Limb (tissue), 2 donors: ENCODE results near the gene PRRX1.

Experiments
- DNase-seq, 2 donors: peaks; one replicate each; pipeline ENCODE4 v3.0.0-alpha.2; 2016; ENCODE audit errors: extremely low spot score in 2 of 2

PRRX1 gene

GRCh38 chr1:170765712-170766330, 101.9 kb downstream of the PRRX1 start:
- peak in 1 of 2 donors; percentile 74 for DNase-seq

GRCh38 chr1:170768929-170769328, 105.0 kb downstream of the PRRX1 start:
- no peak for DNase-seq

- DNase-seq, result no peak
Observed at GRCh38 chr1:170769691-170770090, 105.8 kb downstream of the PRRX1 start.

- DNase-seq, result no peak
Observed at GRCh38 chr1:170770254-170770653, 106.3 kb downstream of the PRRX1 start.

- no peak for DNase-seq
Observed at GRCh38 chr1:170776252-170776651, 112.3 kb downstream of the PRRX1 start.

GRCh38 chr1:170776777-170777176, 112.8 kb downstream of the PRRX1 start:
- peak; percentile 34 to 76 for DNase-seq
